Measurements from ENCODE around the gene CA5A. TPM values are rescaled to one million over a fixed set of nuclear protein-coding genes. Genes with fewer than 3 reads are reported as not detected.

The CA5A gene
- not detected for total RNA-seq

DNA sequence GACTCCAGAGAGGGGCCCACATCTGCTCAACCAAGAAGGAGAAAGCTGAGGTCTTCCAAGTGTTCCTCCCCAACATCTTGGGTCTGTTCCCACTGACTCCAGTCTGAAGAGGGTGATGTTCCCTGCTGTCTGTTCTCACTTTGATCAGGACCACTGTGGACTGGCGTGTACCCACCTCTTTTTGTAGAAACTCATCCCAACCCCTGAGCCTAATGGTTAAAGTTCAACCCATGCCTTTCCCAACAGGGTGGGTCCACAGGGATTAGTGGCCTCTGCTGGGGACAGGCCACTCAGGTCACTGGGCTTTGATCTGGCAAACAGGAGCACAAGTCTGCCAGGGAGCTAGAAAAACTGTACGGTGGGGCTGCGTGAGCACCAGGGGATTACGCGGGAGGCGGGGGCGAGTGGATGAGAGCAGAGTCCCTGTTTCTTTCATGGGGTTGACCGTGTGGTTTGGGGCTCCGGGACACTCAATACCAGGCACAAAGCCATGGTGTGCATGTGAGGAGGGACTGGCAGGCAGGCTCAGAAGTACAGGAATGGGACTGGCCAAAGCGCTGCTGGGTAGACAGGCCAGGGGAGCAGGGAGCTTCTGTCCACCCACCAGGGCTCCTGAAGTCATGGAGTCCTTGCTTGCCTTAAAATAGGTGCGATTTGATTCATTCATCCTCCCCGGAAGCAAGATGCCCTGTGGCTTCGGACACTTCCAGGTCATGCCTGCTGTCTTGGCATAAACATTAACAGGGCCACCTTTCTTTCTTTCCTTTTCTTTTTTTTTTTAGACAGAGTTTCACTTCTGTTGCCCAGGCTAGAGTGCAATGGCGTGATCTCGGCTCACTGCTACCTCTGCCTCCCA, at the start of gene CA5A:
Gene CA5A (minus strand): TSS at position 155 of the 856 bp plus-strand sequence. CDS start 79 bp downstream, at position 76.
- no peak for TF ChIP-seq CTCF (IDR thresholded peaks at IDR 0.05; ENCODE audit: low read depth)

DNA sequence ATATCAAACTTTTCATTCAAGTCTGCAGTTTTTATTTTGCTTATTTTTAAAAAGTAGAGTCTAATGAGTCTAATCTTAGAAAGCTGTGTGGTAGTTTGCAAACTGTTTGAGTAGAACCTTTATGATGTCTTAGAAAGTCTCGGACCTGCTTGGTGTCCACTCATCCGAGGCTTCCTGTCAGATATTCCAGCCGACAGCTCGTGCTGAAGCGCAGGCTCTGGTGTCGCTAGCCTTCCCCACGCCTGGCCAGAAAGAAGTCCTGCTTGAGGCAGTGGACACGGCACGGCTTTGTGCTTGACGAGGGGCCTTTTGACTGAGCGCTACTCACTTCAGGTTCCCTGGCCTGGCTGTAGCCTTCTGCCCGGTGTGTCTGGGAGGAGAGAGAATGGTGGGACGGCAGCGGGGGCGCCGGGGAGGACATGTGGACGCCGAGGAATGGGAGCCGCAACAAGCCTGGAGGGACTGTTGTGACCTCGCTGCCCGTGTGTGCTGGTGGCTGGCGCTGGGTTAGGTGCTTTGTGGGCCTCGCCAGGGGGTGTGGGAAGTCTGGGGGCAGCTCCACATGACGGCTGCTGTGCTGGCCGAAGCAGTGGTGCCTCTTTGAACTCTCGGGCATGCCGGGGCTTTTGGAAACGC, 48.4 kb upstream of the CA5A start:
- no peak for TF ChIP-seq CTCF (IDR thresholded peaks at IDR 0.05; ENCODE audit: low read depth)

GRCh38 chr16:87982581-87983041, 46.3 kb upstream of the CA5A start:
- no peak for TF ChIP-seq CTCF (IDR thresholded peaks at IDR 0.05; ENCODE audit: low read depth)

- no peak for TF ChIP-seq CTCF (IDR thresholded peaks at IDR 0.05; ENCODE audit: low read depth)
Observed at GRCh38 chr16:87979352-87979751, 43.0 kb upstream of the CA5A start.

DNA sequence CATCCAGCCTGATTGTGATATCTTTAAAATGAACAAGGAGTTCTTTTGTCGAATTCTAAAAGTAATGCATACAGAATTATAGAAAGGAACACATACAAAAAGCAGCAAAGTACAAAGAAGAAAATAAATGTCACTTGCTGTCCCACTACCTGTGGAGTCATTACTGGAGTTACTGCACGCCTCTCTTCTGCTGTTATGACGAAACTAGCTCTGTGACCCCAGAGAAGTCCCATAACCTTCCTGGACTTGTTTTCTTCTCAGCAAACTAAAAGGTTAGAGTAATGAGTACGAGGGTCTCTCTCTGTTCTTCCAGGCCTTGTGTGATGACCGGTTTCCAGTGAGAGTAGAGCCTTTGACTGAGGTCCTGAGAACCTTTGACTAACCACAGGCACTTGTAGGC, 41.8 kb upstream of the CA5A start:
- no peak for TF ChIP-seq CTCF (IDR thresholded peaks at IDR 0.05; ENCODE audit: low read depth)

- no peak for TF ChIP-seq CTCF (IDR thresholded peaks at IDR 0.05; ENCODE audit: low read depth)
Observed at GRCh38 chr16:87976665-87977064, 40.3 kb upstream of the CA5A start.

DNA sequence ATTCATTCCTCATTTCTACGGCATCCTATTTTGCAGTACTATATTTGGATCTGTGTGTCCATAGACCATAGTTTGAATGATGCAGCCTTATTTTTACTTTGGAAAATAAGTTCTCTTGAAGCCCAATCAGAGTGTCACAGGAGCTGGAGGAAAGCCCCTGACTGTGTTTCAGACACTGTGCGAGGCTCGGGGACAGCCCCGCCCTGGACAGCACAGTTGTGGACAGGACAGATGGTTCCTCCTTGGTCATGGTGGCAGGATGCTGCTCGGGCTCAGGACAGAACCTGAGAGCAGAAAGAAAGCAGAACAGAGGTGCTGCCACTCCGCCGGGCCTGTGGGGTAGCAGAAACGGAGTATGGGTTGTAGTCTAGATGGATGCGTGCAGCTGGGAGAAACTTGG, 37.8 kb upstream of the CA5A start:
- no peak for TF ChIP-seq CTCF (IDR thresholded peaks at IDR 0.05; ENCODE audit: low read depth)

Measured in subcutaneous adipose tissue (tissue), 4 donors.